ENCODE measurements around the gene MTHFS.

DNA sequence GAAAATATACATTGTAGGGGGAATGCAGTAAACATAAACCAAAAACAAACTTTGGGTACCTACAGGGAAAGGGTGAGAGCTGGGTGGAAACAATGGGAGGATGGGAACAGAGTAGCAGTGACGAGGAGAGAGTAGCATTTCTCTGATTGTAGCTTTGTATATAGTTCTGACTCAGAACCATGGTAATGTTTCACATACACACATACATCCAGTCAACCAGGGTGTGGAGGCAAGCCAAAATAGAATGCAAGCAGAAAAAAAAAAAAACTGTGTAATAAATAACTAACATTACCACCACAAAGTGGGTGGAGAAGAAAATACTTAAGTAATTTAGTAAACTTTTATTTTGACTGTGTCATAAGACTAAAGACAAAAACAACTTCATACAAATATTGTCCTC is 47.0 kb upstream of the MTHFS start:
- TF ChIP-seq, protein P1, sequence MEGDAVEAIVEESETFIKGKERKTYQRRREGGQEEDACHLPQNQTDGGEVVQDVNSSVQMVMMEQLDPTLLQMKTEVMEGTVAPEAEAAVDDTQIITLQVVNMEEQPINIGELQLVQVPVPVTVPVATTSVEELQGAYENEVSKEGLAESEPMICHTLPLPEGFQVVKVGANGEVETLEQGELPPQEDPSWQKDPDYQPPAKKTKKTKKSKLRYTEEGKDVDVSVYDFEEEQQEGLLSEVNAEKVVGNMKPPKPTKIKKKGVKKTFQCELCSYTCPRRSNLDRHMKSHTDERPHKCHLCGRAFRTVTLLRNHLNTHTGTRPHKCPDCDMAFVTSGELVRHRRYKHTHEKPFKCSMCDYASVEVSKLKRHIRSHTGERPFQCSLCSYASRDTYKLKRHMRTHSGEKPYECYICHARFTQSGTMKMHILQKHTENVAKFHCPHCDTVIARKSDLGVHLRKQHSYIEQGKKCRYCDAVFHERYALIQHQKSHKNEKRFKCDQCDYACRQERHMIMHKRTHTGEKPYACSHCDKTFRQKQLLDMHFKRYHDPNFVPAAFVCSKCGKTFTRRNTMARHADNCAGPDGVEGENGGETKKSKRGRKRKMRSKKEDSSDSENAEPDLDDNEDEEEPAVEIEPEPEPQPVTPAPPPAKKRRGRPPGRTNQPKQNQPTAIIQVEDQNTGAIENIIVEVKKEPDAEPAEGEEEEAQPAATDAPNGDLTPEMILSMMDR (IDR thresholded peaks at IDR 0.05), result no peak
- no peak for TF ChIP-seq EP300 (IDR thresholded peaks at IDR 0.05)
